Liver (tissue), 3 donors: ENCODE data around the gene NLRC5.

Source experiments
- CTCF ChIP-seq: fragments of 150-350 bp; IDR thresholded peaks from 2 replicates; pipeline ENCODE4 v1.5.1; 2017; ENCODE audit warnings: improper control_type of control experiment, low read depth, low read length; ENCODE audit not compliant: missing input control
- FOXA1 ChIP-seq: IDR thresholded peaks from 2 replicates; pipeline ENCODE4 v1.6.1; 2016; ENCODE audit warnings: antibody characterized with exemption
- GABPA ChIP-seq, 2 donors: IDR thresholded peaks in 1 of 2; conservative IDR thresholded peaks in 1 of 2; 2 replicates each; pipeline ENCODE4 v1.6.1; 2016; ENCODE audit warnings: antibody characterized with exemption in 2 of 2, mild to moderate bottlenecking in 1 of 2, moderate library complexity in 1 of 2
- HNF4A ChIP-seq, 2 donors: conservative IDR thresholded peaks; 2 replicates each; pipeline ENCODE4 v1.6.1; 2016; ENCODE audit warnings: antibody characterized with exemption in 2 of 2, mild to moderate bottlenecking in 2 of 2
- JUND ChIP-seq, 2 donors: IDR thresholded peaks; 2 replicates each; pipeline ENCODE4 v1.6.1; 2016; ENCODE audit warnings: antibody characterized with exemption in 2 of 2
- REST ChIP-seq: IDR thresholded peaks from 2 replicates; pipeline ENCODE4 v1.6.1; 2016; ENCODE audit warnings: antibody characterized with exemption, mild to moderate bottlenecking
- RXRA ChIP-seq, 2 donors: IDR thresholded peaks; 2 replicates each; pipeline ENCODE4 v1.6.1; 2017 to 2018; ENCODE audit warnings: antibody characterized with exemption in 2 of 2, mild to moderate bottlenecking in 1 of 2
- SP1 ChIP-seq: IDR thresholded peaks from 2 replicates; pipeline ENCODE4 v1.6.1; 2018; ENCODE audit warnings: antibody characterized with exemption, mild to moderate bottlenecking
- TAF1 ChIP-seq: conservative IDR thresholded peaks from 2 replicates; pipeline ENCODE4 v1.6.1; 2016; ENCODE audit warnings: antibody characterized with exemption, mild to moderate bottlenecking
- ZBTB33 ChIP-seq: IDR thresholded peaks from 2 replicates; pipeline ENCODE4 v1.6.1; 2016; ENCODE audit warnings: antibody characterized with exemption
- TF ChIP-seq, protein P1 (sequence below): IDR thresholded peaks from 2 replicates; pipeline ENCODE4 v1.6.1; 2016; ENCODE audit warnings: antibody characterized with exemption
- donor health status: healthy.
- donor health status: healthy.

- TF ChIP-seq REST = no peak
- TF ChIP-seq CTCF = no peak
- no peak for TF ChIP-seq TAF1
- no peak for TF ChIP-seq GABPA (IDR thresholded peaks at IDR 0.05 in 1 of 2, conservative IDR thresholded peaks at IDR 0.05 in 1 of 2)
- TF ChIP-seq JUND (IDR thresholded peaks at IDR 0.05) = no peak
- no peak for TF ChIP-seq HNF4A (conservative IDR thresholded peaks at IDR 0.05)
- no peak for TF ChIP-seq ZBTB33
- TF ChIP-seq RXRA (IDR thresholded peaks at IDR 0.05) = no peak
- TF ChIP-seq SP1 = no peak
- TF ChIP-seq, protein P1, sequence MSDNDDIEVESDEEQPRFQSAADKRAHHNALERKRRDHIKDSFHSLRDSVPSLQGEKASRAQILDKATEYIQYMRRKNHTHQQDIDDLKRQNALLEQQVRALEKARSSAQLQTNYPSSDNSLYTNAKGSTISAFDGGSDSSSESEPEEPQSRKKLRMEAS = no peak
- TF ChIP-seq FOXA1 = no peak
Observed at GRCh38 chr16:56941092-56941491, 48.3 kb upstream of the NLRC5 start.
